CD4-positive, alpha-beta T cell treated with Interferon alpha-2 for 1 hour (primary cell): Measurements from ENCODE around the gene UBE4B.
A peak's percentile ranks its signal among the peaks of the same experiment; 100 is the strongest.
"Not testable (repeated sequence)": the region's sequence is repeated elsewhere in the genome, so short reads cannot be mapped to it uniquely, and the experiment has no call there.

Experiments used
- DNase-seq, 2 donors: peaks; one replicate each; pipeline ENCODE4 v3.0.0-alpha.2; 2020 to 2022

The UBE4B gene

GRCh38 chr1:10213186-10213705 is 180.5 kb downstream of the UBE4B start:
- DNase-seq = no peak

- peak in 1 of 2 donors; percentile 14 for DNase-seq
These were observed 183.5 kb downstream of the UBE4B start for GRCh38 chr1:10216090-10216749.

- DNase-seq = no peak
These were observed 185.1 kb downstream of the UBE4B start for GRCh38 chr1:10217748-10218441.

- no peak for DNase-seq
These were observed 187.4 kb downstream of the UBE4B start for GRCh38 chr1:10220200-10220599.

GRCh38 chr1:10220657-10221056 is 187.9 kb downstream of the UBE4B start:
- DNase-seq = not testable (repeated sequence)

- DNase-seq = no peak
These were observed 192.8 kb downstream of the UBE4B start for GRCh38 chr1:10225573-10225972.

- no peak for DNase-seq
These were observed 195.8 kb downstream of the UBE4B start for GRCh38 chr1:10228528-10228927.

GRCh38 chr1:10229903-10230302 is 197.1 kb downstream of the UBE4B start:
- no peak for DNase-seq
